ENCODE results near the gene SLC4A2. TPM values are rescaled to one million over a fixed set of nuclear protein-coding genes. Genes with fewer than 3 reads are reported as not detected.

SLC4A2 gene
- polyA plus RNA-seq, 3 donors, result 21.6 to 132 (median 23.8) TPM

DNA sequence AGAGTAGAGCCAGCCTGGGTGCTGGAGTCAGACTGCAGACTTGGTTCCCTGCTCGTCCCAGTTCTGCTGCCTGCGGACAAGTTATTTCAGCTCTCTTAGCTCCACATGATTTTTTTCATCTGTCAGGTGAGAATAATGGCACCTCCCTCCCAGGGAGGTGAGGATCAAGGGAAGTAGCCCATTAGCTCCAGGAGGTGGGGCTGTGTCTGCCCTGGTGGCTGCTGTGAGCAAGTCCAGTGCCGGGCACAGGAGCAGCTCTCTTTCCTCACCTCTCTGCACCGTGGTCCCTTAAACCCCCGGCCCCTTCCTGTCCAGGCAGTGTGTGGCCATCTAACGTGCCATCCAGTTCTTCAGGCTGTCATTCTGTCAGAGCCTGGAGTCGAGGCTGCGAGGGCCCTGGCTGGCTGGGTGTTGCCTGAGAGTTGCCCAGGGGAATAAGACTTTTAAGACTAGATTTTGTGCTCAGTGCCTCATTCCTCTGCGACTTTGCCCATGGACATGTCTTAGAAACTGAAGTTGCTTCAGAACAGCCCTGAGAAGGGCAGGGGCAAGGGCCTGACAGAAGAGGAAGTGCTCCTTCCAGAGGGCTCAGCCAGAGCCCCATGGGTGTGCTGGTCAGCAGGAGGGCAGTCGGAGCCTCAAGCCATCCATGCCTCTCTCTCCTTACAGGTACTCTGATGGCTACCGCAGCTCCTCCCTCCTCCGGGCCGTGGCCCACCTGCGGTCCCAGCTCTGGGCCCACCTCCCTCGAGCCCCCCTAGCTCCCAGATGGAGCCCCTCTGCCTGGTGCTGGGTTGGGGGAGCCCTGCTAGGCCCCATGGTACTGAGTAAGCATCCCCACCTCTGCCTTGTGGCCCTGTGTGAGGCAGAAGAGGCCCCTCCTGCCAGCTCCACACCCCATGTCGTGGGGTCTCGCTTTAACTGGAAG, 26.2 kb upstream of the SLC4A2 start:
- Histone ChIP-seq H3K4me1 (ENCODE audit: control insufficient read depth in 1 of 2, insufficient read depth in 2 of 2, low read length in 2 of 2) (peaks cover 7 to 10% of the 10 kb centered on the region in 2 donors), H3K36me3 (replicated peaks in 1 of 2; ENCODE audit: control insufficient read depth in 1 of 2, insufficient read depth in 2 of 2, low read length in 2 of 2) (peaks cover 31 to 34% of the 10 kb centered on the region in 2 donors)
- no peak overlapping the region for H3K4me3 Mint-ChIP-seq

More for the DNA sequence above, 26.2 kb upstream of the SLC4A2 start:
- Histone ChIP-seq H3K4me2 (replicated peaks; ENCODE audit: extremely low read depth, low read length, poor library complexity, severe bottlenecking) (no peak overlapping the region), H3K4me3 (replicated peaks in 1 of 3; ENCODE audit: low read depth in 2 of 3, low read length in 3 of 3) (no peak overlapping the region), H4K20me1 (ENCODE audit: insufficient read depth, low read length) (no peaks in the 10 kb centered on the region), H3K27me3 (ENCODE audit: control insufficient read depth in 2 of 2, insufficient read depth in 2 of 2, low read length in 2 of 2) (no peaks in the 10 kb centered on the region), H3K9ac (ENCODE audit: insufficient read depth, low read length, poor library complexity, severe bottlenecking) (no peak overlapping the region), H3K79me2 (ENCODE audit: insufficient read depth, low read length) (peaks cover 4% of the 10 kb centered on the region), H2AFZ (ENCODE audit: insufficient read depth, low read depth, low read length, poor library complexity, severe bottlenecking) (no peak overlapping the region), H3K9me3 (replicated peaks in 1 of 2; ENCODE audit: control insufficient read depth in 1 of 2, insufficient read depth in 1 of 2, low read length in 2 of 2) (no peaks in the 10 kb centered on the region), H3K27ac (ENCODE audit: low read depth in 1 of 2, low read length in 2 of 2) (peak overlapping the region in 1 of 2 donors; percentile 17)
- DNase-seq, result no peak
- TF ChIP-seq CTCF (IDR thresholded peaks at IDR 0.05), result no peak
- intact Hi-C loops (cut with micrococcal nuclease), result loop anchor here in 1 of 2 donors (10.0 kb wide), 1 partner anchor 62 kb away; no protein-coding TSS in a partner anchor
- H3K9me3 Mint-ChIP-seq, result peaks cover 0 to 1% (median 0%) of the 10 kb centered on the region in 7 donors
- H3K4me1 Mint-ChIP-seq, result peaks cover 13% of the 10 kb centered on the region
- H3K27me3 Mint-ChIP-seq (ENCODE audit: low read depth in 3 of 3), result no peaks in the 10 kb centered on the region
- peaks cover 34 to 39% of the 10 kb centered on the region in 2 donors for H3K36me3 Mint-ChIP-seq
- H3K27ac Mint-ChIP-seq, result peak overlapping the region in 2 of 7 donors; percentile 19 to 68
- 95% methylated on average over 16 of the region's 17 CpGs for WGBS (ENCODE audit: insufficient coverage)

Data from CD14-positive monocyte (primary cell).